K562 (cell line): ENCODE measurements around the gene GPR25. TPM values are rescaled to one million over a fixed set of nuclear protein-coding genes. Genes with fewer than 3 reads are reported as not detected.
A peak's percentile ranks its signal among the peaks of the same experiment; 100 is the strongest.

Source experiments
- ATAC-seq: fragments of 200-7000 bp; cut with Tn5 transposase; 3 replicates; pipeline ENCODE4 v1.9.1; 2020; ENCODE audit warnings: moderate library complexity
- BruUV-seq: library from RNA; stranded (reverse); fragments of 400-500 nt; replicated peaks from 2 replicates; lab custom pipeline; 2021; lab: Mats Ljungman, UMichigan
- CTCF ChIA-PET: fragments of 300-600 bp; formaldehyde crosslinking; extraction: SDS; loops from one replicate; lab custom pipeline; 2021; ENCODE audit warnings: low intra/inter-chr PET ratio; lab: Yijun Ruan, JAX
- POLR2A ChIA-PET: fragments of 300-600, 350-650 bp; sonication (Branson Sonifier 250); formaldehyde crosslinking; extraction: SDS; loops from one replicate; lab custom pipeline; 2021; ENCODE audit warnings: antibody characterized with exemption, inconsistent platforms; lab: Yijun Ruan, JAX
- DNase-seq, 4 experiments: peaks; one replicate each; pipeline versions ENCODE4 v3.0.0 to v3.0.0-alpha.2; 2011 to 2018; ENCODE audit warnings: low spot score in 3 of 4, mixed read lengths in 3 of 4; ENCODE audit errors: extremely low read depth in 1 of 4
- FAIRE-seq: peaks from 2 replicates; lab custom pipeline; 2011; peaks lifted over from hg19 to GRCh38; lab: Jason Lieb, UNC
- H2AFZ ChIP-seq: 2 replicates; pipeline ENCODE4 v1.6.0; 2011; ENCODE audit warnings: low read depth, low read length, control low read depth, inconsistent platforms
- H3K27ac ChIP-seq: fragments of 200-600 bp; 3 replicates; pipeline ENCODE4 v1.8.0; 2011; ENCODE audit warnings: low read depth, mild to moderate bottlenecking, control low read depth, inconsistent platforms, low read length, moderate library complexity, mixed read lengths; ENCODE audit errors: extremely low read depth
- H3K27me3 ChIP-seq, 2 experiments: fragments of 300-600 bp in 1 of 2; 2 replicates in 1 of 2; 3 replicates in 1 of 2; pipeline versions ENCODE4 v1.6.0 to v1.8.0; 2011; ENCODE audit warnings: inconsistent platforms in 2 of 2, low read length in 2 of 2, mild to moderate bottlenecking in 1 of 2, mixed read lengths in 1 of 2, moderate library complexity in 1 of 2; ENCODE audit not compliant: control insufficient read depth in 2 of 2, insufficient read depth in 2 of 2
- H3K36me3 ChIP-seq: fragments of 300-600 bp; 3 replicates; pipeline ENCODE4 v1.8.0; 2011; ENCODE audit warnings: mild to moderate bottlenecking, low read length, inconsistent platforms; ENCODE audit not compliant: control insufficient read depth, insufficient read depth
- H3K4me1 ChIP-seq, 2 experiments: fragments of 200-600 bp in 1 of 2; replicated peaks in 1 of 2; 2 replicates in 1 of 2; 3 replicates in 1 of 2; pipeline versions ENCODE4 v1.5.1 to v1.8.0; 2011; ENCODE audit warnings: inconsistent platforms in 2 of 2, low read length in 2 of 2, mild to moderate bottlenecking in 1 of 2, mixed read lengths in 1 of 2, moderate library complexity in 1 of 2; ENCODE audit not compliant: control insufficient read depth in 2 of 2, insufficient read depth in 2 of 2
- H3K4me2 ChIP-seq: 2 replicates; pipeline ENCODE4 v1.6.1; 2011; ENCODE audit warnings: low read length, control low read depth, inconsistent platforms, mixed read lengths; ENCODE audit not compliant: insufficient read depth
- H3K4me3 ChIP-seq: fragments of 200-600 bp; sonication (generic), shearing (Covaris generic); 2 replicates; pipeline ENCODE4 v1.5.1; 2016; ENCODE audit warnings: control low read depth, inconsistent platforms
- H3K79me2 ChIP-seq: fragments of 200-600 bp; 3 replicates; pipeline ENCODE4 v1.8.0; 2011; ENCODE audit warnings: low read length, inconsistent platforms; ENCODE audit not compliant: control insufficient read depth, insufficient read depth
- H3K9ac ChIP-seq, 2 experiments: 2 replicates each; pipeline versions ENCODE4 v1.6.0 to v1.6.1; 2011; ENCODE audit warnings: low read depth in 2 of 2, low read length in 2 of 2, control low read depth in 1 of 2, inconsistent platforms in 1 of 2, mild to moderate bottlenecking in 1 of 2, mixed read lengths in 1 of 2; ENCODE audit not compliant: insufficient read depth in 1 of 2
- H3K9me1 ChIP-seq: one replicate; pipeline ENCODE4 v1.6.0; 2011; ENCODE audit warnings: inconsistent platforms, mild to moderate bottlenecking, low read length, moderate library complexity; ENCODE audit not compliant: control insufficient read depth, insufficient read depth
- H3K9me3 ChIP-seq: replicated peaks from 2 replicates; pipeline ENCODE4 v1.5.1; 2011; ENCODE audit warnings: low read depth, low read length, inconsistent platforms; ENCODE audit not compliant: control insufficient read depth, insufficient read depth
- H4K20me1 ChIP-seq: replicated peaks from 2 replicates; pipeline ENCODE4 v1.6.1; 2011; ENCODE audit warnings: low read length, inconsistent platforms, mixed read lengths; ENCODE audit not compliant: control insufficient read depth, insufficient read depth
- EHMT2 ChIP-seq: fragments of 450-650 bp; IDR thresholded peaks from 2 replicates; pipeline ENCODE4 v1.6.1; 2018; ENCODE audit warnings: antibody characterized with exemption
- WGBS: fragments of 100-300 bp; shearing (Covaris generic); methylation state at CpG from one replicate; pipeline ENCODE4 v1.1.6; 2016; ENCODE audit warnings: low coverage, mixed read lengths; ENCODE audit not compliant: insufficient coverage; ENCODE audit errors: missing lambda C conversion rate; 5-methylcytosine and 5-hydroxymethylcytosine counted together
- in situ Hi-C: fragments of 300-500 bp; cut with MboI; formaldehyde crosslinking; loops from 4 replicates; pipeline ENCODE4 v1.15.0; 2018; ENCODE audit warnings: inconsistent platforms, mixed read lengths
- intact Hi-C: fragments of 100-400 bp; cut with micrococcal nuclease; formaldehyde crosslinking; loops from 2 replicates; pipeline ENCODE4 v1.14.2; 2022
- polyA plus RNA-seq, 8 experiments: library from polyadenylated mRNA; depleted of rRNA in 4 of 8; stranded (reverse) in 5 of 8; unstranded in 3 of 8; fragments of >200 nt; fragmentation: Nextera tagmentation in 2 of 8; fragmentation: Illumina TruSeq in 1 of 8; extraction: Ambion mirVana in 2 of 8; extraction: Trizol in 1 of 8; gene quantifications; 2 replicates each; pipeline versions ENCODE4 v1.2.1 to v1.2.3, GENCODE V29; 2011 to 2014; ENCODE audit warnings: inconsistent platforms in 1 of 8, missing spikeins in 1 of 8
- total RNA-seq, 7 experiments: library from RNA; depleted of rRNA in 6 of 7; stranded (reverse); fragments of >200 nt in 6 of 7; fragmentation: Illumina TruSeq in 2 of 7; extraction: Trizol in 2 of 7; gene quantifications; 2 replicates each; pipeline versions ENCODE4 v1.2.1 to v1.2.3, GENCODE V29; 2011 to 2021; ENCODE audit warnings: low replicate concordance in 1 of 7
- TF ChIP-seq, protein P1 (sequence below): fragments of 450-650 bp; IDR thresholded peaks from 2 replicates; pipeline ENCODE4 v1.6.1; 2017; ENCODE audit warnings: antibody characterized with exemption, mild to moderate bottlenecking
- TF ChIP-seq, protein P2 (sequence below): fragments of 450-650 bp; IDR thresholded peaks from 2 replicates; pipeline ENCODE4 v1.6.1; 2016

The GPR25 gene
- total and polyA plus RNA-seq, 9 of the 15 experiments (the other 6 are each of a cell fraction or from before 2014, with no cell fraction given): not detected

- peaks cover 54 to 88% of the 10 kb centered on the region in 2 experiments for H3K27me3 ChIP-seq
- no peak overlapping the region for H3K4me3 ChIP-seq
- ATAC-seq: peak; percentile 16; the same call in 2 of the 3 replicates
- no peak for DNase-seq
- no peak overlapping the region; a peak in 1 of 4 replicates for H3K9ac ChIP-seq
- in situ Hi-C loops: no loop called here
- 4% methylated on average over 16 of the region's 16 CpGs for WGBS
- ChIA-PET CTCF (no interaction called here), POLR2A (interaction anchor here (0.6 to 1.5 kb wide), 3 partner anchors 11 to 19 kb away, joined by 3 to 7 read pairs (median 3); no protein-coding TSS in a partner anchor)
- H3K36me3 ChIP-seq: no peaks in the 10 kb centered on the region
- no peak overlapping the region for H3K4me2 ChIP-seq
- no peak for FAIRE-seq
- no peaks in the 10 kb centered on the region for H3K9me3 ChIP-seq
- BruUV-seq: no TSS peak
- H3K79me2 ChIP-seq: no peaks in the 10 kb centered on the region
- intact Hi-C loops: no loop called here
- no peak overlapping the region for H2AFZ ChIP-seq
- H3K9me1 ChIP-seq: no peaks in the 10 kb centered on the region
- H3K27ac ChIP-seq: no peak overlapping the region
- H4K20me1 ChIP-seq: peaks cover 21% of the 10 kb centered on the region
- TF ChIP-seq, protein P1, sequence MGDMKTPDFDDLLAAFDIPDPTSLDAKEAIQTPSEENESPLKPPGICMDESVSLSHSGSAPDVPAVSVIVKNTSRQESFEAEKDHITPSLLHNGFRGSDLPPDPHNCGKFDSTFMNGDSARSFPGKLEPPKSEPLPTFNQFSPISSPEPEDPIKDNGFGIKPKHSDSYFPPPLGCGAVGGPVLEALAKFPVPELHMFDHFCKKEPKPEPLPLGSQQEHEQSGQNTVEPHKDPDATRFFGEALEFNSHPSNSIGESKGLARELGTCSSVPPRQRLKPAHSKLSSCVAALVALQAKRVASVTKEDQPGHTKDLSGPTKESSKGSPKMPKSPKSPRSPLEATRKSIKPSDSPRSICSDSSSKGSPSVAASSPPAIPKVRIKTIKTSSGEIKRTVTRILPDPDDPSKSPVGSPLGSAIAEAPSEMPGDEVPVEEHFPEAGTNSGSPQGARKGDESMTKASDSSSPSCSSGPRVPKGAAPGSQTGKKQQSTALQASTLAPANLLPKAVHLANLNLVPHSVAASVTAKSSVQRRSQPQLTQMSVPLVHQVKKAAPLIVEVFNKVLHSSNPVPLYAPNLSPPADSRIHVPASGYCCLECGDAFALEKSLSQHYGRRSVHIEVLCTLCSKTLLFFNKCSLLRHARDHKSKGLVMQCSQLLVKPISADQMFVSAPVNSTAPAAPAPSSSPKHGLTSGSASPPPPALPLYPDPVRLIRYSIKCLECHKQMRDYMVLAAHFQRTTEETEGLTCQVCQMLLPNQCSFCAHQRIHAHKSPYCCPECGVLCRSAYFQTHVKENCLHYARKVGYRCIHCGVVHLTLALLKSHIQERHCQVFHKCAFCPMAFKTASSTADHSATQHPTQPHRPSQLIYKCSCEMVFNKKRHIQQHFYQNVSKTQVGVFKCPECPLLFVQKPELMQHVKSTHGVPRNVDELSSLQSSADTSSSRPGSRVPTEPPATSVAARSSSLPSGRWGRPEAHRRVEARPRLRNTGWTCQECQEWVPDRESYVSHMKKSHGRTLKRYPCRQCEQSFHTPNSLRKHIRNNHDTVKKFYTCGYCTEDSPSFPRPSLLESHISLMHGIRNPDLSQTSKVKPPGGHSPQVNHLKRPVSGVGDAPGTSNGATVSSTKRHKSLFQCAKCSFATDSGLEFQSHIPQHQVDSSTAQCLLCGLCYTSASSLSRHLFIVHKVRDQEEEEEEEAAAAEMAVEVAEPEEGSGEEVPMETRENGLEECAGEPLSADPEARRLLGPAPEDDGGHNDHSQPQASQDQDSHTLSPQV: no peak
- TF ChIP-seq EHMT2: no peak
- TF ChIP-seq, protein P2, sequence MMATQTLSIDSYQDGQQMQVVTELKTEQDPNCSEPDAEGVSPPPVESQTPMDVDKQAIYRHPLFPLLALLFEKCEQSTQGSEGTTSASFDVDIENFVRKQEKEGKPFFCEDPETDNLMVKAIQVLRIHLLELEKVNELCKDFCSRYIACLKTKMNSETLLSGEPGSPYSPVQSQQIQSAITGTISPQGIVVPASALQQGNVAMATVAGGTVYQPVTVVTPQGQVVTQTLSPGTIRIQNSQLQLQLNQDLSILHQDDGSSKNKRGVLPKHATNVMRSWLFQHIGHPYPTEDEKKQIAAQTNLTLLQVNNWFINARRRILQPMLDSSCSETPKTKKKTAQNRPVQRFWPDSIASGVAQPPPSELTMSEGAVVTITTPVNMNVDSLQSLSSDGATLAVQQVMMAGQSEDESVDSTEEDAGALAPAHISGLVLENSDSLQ: peak; percentile 30; the same call in 1 of the 2 replicates
- peaks cover 0 to 16% of the 10 kb centered on the region in 2 experiments; a peak in 1 of 5 replicates for H3K4me1 ChIP-seq
Measured at GRCh38 chr1:200899954-200900867, 27.4 kb downstream of the GPR25 start.
